Tibial nerve (tissue), 4 donors: ENCODE measurements around the gene LRRTM4.

Experiments used
- EP300 ChIP-seq, 2 donors: sonication (generic); formaldehyde crosslinking; IDR thresholded peaks; one replicate each; pipeline ENCODE4 v1.6.1; 2017; ENCODE audit warnings: antibody characterized with exemption in 2 of 2, mild to moderate bottlenecking in 1 of 2
- POLR2A ChIP-seq, 2 donors: fragments of 450-650 bp; IDR thresholded peaks; one replicate each; pipeline ENCODE4 v1.6.1; 2017; ENCODE audit warnings: antibody characterized with exemption in 2 of 2, mild to moderate bottlenecking in 2 of 2, moderate library complexity in 2 of 2
- TF ChIP-seq, protein P1 (sequence below), 5 experiments: fragments of 200-600 bp in 3 of 5; fragments of 450-650 bp in 2 of 5; sonication (generic) in 3 of 5; IDR thresholded peaks; one replicate each; pipeline ENCODE4 v1.5.1; 2016 to 2019; ENCODE audit warnings: antibody characterized with exemption in 5 of 5, mild to moderate bottlenecking in 3 of 5, moderate library complexity in 2 of 5

DNA sequence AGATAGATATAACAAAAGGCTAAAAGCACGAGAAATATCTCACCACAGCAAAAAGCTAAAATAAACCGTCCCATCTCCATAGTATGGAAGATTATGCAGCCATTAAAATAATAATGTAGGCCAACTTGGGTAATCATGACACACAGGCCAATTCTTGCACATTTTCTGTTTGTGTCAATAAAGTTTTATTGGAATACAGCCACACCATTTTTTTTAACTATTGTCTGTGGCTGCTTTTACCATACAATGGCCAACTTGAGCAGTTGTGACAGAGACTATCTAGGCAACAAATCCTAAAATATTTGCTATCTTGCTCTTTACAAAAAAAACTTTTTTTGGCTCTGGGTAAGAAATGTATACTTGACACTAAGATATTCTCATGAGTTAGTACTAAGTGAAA, 212.5 kb downstream of the LRRTM4 start:
- TF ChIP-seq, protein P1, sequence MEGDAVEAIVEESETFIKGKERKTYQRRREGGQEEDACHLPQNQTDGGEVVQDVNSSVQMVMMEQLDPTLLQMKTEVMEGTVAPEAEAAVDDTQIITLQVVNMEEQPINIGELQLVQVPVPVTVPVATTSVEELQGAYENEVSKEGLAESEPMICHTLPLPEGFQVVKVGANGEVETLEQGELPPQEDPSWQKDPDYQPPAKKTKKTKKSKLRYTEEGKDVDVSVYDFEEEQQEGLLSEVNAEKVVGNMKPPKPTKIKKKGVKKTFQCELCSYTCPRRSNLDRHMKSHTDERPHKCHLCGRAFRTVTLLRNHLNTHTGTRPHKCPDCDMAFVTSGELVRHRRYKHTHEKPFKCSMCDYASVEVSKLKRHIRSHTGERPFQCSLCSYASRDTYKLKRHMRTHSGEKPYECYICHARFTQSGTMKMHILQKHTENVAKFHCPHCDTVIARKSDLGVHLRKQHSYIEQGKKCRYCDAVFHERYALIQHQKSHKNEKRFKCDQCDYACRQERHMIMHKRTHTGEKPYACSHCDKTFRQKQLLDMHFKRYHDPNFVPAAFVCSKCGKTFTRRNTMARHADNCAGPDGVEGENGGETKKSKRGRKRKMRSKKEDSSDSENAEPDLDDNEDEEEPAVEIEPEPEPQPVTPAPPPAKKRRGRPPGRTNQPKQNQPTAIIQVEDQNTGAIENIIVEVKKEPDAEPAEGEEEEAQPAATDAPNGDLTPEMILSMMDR (IDR thresholded peaks at IDR 0.05) = no peak
- no peak for TF ChIP-seq POLR2A (IDR thresholded peaks at IDR 0.05)
- TF ChIP-seq EP300 (IDR thresholded peaks at IDR 0.05) = no peak
